Measurements from ENCODE around the gene IFFO2. TPM values are rescaled to one million over a fixed set of nuclear protein-coding genes. Genes with fewer than 3 reads are reported as not detected.

IFFO2 gene
- total and polyA plus RNA-seq, 2 of the 13 experiments (the other 11 are each of a cell fraction or from before 2014, with no cell fraction given) = 7.3 to 16.7 TPM

- peak overlapping the region; percentile 59 for H3K27ac ChIP-seq (ENCODE audit: extremely low read length, insufficient read depth, low read length)
- intact Hi-C loops (cut with micrococcal nuclease; ENCODE audit: unreplicated experiment) (no loop called here), in situ Hi-C loops (cut with HindIII; ENCODE audit: extremely low pct_ligation_motif_present, low pct_unique_long_range_greater_than_20kb) (no loop called here)
- FAIRE-seq (no peak), DNase-seq (ENCODE audit: low spot score) (no peak), ATAC-seq (no peak)
- H3K4me1 ChIP-seq (ENCODE audit: insufficient read depth, low read length) = peaks cover 68% of the 10 kb centered on the region
- 91% methylated on average over 3 of the region's 3 CpGs for WGBS (ENCODE audit: low lambda C conversion rate)
- no peak overlapping the region for H3K4me3 ChIP-seq (replicated peaks in 1 of 3; ENCODE audit: insufficient read depth in 1 of 3, low read depth in 2 of 3, low read length in 3 of 3)
- peak; percentile 97; the same call in 1 of the 2 replicates for TF ChIP-seq CHD4 (IDR thresholded peaks at IDR 0.05; ENCODE audit: borderline replicate concordance, low read length)
- TF ChIP-seq TGIF2 (CRISPR knock-in tag; IDR thresholded peaks at IDR 0.05) = no peak
- 0 out of 2 replicates have a peak, but pooled peaks have one; percentile 11 for TF ChIP-seq NFKB2 (CRISPR knock-in tag; IDR thresholded peaks at IDR 0.05; ENCODE audit: borderline replicate concordance)
- TF ChIP-seq ZNF543 (CRISPR knock-in tag; IDR thresholded peaks at IDR 0.05) = peak; percentile 20; the same call in 1 of the 2 replicates
- TF ChIP-seq SALL2 (CRISPR knock-in tag; IDR thresholded peaks at IDR 0.05) = no peak
- peak; percentile 11; the same call in 1 of the 2 replicates for TF ChIP-seq ARNT2 (CRISPR knock-in tag; IDR thresholded peaks at IDR 0.05; ENCODE audit: low read depth)
- TF ChIP-seq, protein P1, sequence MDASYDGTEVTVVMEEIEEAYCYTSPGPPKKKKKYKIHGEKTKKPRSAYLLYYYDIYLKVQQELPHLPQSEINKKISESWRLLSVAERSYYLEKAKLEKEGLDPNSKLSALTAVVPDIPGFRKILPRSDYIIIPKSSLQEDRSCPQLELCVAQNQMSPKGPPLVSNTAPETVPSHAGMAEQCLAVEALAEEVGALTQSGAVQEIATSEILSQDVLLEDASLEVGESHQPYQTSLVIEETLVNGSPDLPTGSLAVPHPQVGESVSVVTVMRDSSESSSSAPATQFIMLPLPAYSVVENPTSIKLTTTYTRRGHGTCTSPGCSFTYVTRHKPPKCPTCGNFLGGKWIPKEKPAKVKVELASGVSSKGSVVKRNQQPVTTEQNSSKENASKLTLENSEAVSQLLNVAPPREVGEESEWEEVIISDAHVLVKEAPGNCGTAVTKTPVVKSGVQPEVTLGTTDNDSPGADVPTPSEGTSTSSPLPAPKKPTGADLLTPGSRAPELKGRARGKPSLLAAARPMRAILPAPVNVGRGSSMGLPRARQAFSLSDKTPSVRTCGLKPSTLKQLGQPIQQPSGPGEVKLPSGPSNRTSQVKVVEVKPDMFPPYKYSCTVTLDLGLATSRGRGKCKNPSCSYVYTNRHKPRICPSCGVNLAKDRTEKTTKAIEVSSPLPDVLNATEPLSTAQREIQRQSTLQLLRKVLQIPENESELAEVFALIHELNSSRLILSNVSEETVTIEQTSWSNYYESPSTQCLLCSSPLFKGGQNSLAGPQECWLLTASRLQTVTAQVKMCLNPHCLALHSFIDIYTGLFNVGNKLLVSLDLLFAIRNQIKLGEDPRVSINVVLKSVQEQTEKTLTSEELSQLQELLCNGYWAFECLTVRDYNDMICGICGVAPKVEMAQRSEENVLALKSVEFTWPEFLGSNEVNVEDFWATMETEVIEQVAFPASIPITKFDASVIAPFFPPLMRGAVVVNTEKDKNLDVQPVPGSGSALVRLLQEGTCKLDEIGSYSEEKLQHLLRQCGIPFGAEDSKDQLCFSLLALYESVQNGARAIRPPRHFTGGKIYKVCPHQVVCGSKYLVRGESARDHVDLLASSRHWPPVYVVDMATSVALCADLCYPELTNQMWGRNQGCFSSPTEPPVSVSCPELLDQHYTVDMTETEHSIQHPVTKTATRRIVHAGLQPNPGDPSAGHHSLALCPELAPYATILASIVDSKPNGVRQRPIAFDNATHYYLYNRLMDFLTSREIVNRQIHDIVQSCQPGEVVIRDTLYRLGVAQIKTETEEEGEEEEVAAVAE (CRISPR knock-in tag; IDR thresholded peaks at IDR 0.05; ENCODE audit: borderline replicate concordance) = no peak
- TF ChIP-seq AGO1 (IDR thresholded peaks at IDR 0.05; ENCODE audit: low read depth, low read length, poor library complexity, severe bottlenecking) = no peak
- TF ChIP-seq DPF2 (CRISPR knock-in tag; IDR thresholded peaks at IDR 0.05; ENCODE audit: borderline replicate concordance, low read depth) = no peak
- CTCF ChIA-PET (ENCODE audit: low intra/inter-chr PET ratio, low total read pairs) = no interaction called here
- H3K9me3 ChIP-seq (ENCODE audit: low read length) = no peaks in the 10 kb centered on the region
- no peak overlapping the region for H3K9ac ChIP-seq (ENCODE audit: insufficient read depth, low read depth, low read length)
- H2AFZ ChIP-seq (ENCODE audit: low read length) = no peak overlapping the region
- POLR2A ChIA-PET = interaction anchor here (1.0 to 1.3 kb wide), 2 partner anchors 12 to 19 kb away, joined by 3 to 8 read pairs; no protein-coding TSS in a partner anchor
- H3K4me2 ChIP-seq (ENCODE audit: low read depth, low read length) = no peak overlapping the region
- no TSS peak for BruUV-seq (replicated peaks)
- peaks cover 16% of the 10 kb centered on the region for H4K20me1 ChIP-seq (ENCODE audit: insufficient read depth, low read length)
- peaks cover 26% of the 10 kb centered on the region for H3K79me2 ChIP-seq (ENCODE audit: insufficient read depth, low read length)
- H3K27me3 ChIP-seq (ENCODE audit: control insufficient read depth in 1 of 2, insufficient read depth in 2 of 2, low read length in 2 of 2) = no peaks in the 10 kb centered on the region
- H3K36me3 ChIP-seq (replicated peaks in 1 of 2; ENCODE audit: control insufficient read depth in 1 of 2, insufficient read depth in 2 of 2, low read length in 2 of 2) = no peaks in the 10 kb centered on the region
Measured at GRCh38 chr1:18936471-18936813, 20.0 kb downstream of the IFFO2 start.
